ENCODE data around the gene MAT2A.
"Not testable (repeated sequence)": the region's sequence is repeated elsewhere in the genome, so short reads cannot be mapped to it uniquely, and the experiment has no call there.

Gene MAT2A

GRCh38 chr2:85541753-85542457 lies 2.9 kb downstream of the MAT2A start:
- peak overlapping the region; percentile 91 for H3K4me3 ChIP-seq
- TF ChIP-seq, protein P1, sequence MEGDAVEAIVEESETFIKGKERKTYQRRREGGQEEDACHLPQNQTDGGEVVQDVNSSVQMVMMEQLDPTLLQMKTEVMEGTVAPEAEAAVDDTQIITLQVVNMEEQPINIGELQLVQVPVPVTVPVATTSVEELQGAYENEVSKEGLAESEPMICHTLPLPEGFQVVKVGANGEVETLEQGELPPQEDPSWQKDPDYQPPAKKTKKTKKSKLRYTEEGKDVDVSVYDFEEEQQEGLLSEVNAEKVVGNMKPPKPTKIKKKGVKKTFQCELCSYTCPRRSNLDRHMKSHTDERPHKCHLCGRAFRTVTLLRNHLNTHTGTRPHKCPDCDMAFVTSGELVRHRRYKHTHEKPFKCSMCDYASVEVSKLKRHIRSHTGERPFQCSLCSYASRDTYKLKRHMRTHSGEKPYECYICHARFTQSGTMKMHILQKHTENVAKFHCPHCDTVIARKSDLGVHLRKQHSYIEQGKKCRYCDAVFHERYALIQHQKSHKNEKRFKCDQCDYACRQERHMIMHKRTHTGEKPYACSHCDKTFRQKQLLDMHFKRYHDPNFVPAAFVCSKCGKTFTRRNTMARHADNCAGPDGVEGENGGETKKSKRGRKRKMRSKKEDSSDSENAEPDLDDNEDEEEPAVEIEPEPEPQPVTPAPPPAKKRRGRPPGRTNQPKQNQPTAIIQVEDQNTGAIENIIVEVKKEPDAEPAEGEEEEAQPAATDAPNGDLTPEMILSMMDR (IDR thresholded peaks at IDR 0.05), result no peak
- DNase-seq (ENCODE audit: low spot score), result no peak
- peak overlapping the region; percentile 45 to 100 for H3K27ac ChIP-seq

GRCh38 chr2:85542777-85543176 lies 3.8 kb downstream of the MAT2A start:
- TF ChIP-seq, protein P1 (IDR thresholded peaks at IDR 0.05), result no peak
- Histone ChIP-seq H3K4me3 (peak overlapping the region; percentile 91), H3K27ac (peak overlapping the region in 1 of 2 donors; percentile 45)
- no peak for DNase-seq (ENCODE audit: low spot score)

DNA sequence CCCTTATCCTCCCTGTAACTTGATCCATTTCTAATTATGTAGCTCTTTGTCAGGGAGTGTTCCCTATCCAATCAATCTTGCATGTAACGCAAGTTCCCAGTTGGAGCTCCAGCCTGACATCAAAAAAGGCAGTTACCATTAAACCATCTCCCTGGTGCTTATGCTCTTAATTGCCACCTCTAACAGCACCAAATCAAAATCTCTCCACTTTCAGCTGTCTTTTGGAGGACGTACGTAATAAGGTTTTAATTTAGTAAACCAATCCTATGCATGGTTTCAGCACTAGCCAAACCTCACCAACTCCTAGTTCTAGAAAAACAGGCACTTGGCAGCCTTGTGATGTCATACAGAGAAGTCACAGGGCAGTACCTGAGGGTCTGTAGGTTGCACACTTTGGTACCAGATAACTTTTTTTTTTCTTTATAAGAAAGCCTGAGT lies 5.3 kb downstream of the MAT2A start:
- not testable (repeated sequence) for DNase-seq (ENCODE audit: low spot score)

DNA sequence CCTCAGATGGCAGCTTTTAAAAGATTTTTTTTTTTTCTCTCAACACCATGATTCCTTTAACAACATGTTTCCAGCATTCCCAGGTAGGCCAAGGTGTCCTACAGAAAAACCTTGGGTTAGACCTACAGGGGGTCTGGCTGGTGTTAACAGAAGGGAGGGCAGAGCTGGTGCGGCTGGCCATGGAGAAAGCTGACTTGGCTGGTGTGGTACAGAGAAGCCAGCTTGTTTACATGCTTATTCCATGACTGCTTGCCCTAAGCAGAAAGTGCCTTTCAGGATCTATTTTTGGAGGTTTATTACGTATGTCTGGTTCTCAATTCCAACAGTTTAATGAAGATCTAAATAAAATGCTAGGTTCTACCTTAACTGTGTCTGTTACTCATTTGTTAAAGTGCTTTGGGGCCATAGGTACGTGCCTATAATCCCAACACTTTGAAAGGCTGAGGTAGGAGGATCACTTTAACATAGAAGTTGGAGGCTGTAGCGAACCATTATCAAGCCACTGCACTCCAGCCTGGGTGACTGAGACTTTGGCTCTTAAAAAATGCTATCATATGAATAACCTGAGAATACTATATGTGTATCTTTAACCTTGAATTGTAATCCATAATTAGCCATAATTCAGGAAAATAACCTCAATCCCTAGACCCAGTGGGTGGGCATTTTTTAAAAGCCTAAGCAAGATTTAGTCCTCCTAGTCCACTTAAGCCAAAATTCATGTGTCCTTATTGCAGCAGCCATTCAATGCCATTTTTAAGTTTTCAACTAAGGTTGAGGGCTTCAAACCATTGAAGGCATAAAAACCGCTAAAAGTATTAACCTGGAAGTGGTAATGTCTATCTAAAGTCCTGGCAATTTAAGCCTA lies 6.2 kb downstream of the MAT2A start:
- H3K4me3 ChIP-seq; DNase-seq (ENCODE audit: low spot score): not testable (repeated sequence)
- peak overlapping the region; percentile 13 to 26 for H3K27ac ChIP-seq

More for the DNA sequence above, 5.3 kb downstream of the MAT2A start:
- not testable (repeated sequence) for H3K27ac ChIP-seq, H3K4me3 ChIP-seq

- no peak overlapping the region for H3K4me3 ChIP-seq
- DNase-seq (ENCODE audit: low spot score), result no peak
- TF ChIP-seq, protein P1 (IDR thresholded peaks at IDR 0.05), result no peak
- H3K27ac ChIP-seq, result no peak overlapping the region
These were observed 6.8 kb downstream of the MAT2A start for GRCh38 chr2:85545780-85546240.

GRCh38 chr2:85547089-85547858 lies 8.3 kb downstream of the MAT2A start:
- TF ChIP-seq, protein P1 (IDR thresholded peaks at IDR 0.05), result no peak
- no peak for DNase-seq (ENCODE audit: low spot score)
- Histone ChIP-seq H3K27ac (no peak overlapping the region), H3K4me3 (no peak overlapping the region)

- Histone ChIP-seq H3K27ac (no peak overlapping the region), H3K4me3 (no peak overlapping the region)
- TF ChIP-seq, protein P1 (IDR thresholded peaks at IDR 0.05), result no peak
- no peak for DNase-seq (ENCODE audit: low spot score)
These were observed 9.1 kb downstream of the MAT2A start for GRCh38 chr2:85547859-85548607.

All from coronary artery (tissue), 2 donors.